Loucy (cell line): ENCODE results near the gene SP1.

ENCODE experiments used
- CTCF ChIP-seq: fragments of 200-600 bp; sonication (generic); conservative IDR thresholded peaks from 2 replicates; pipeline ENCODE4 v1.5.1; 2014; ENCODE audit warnings: mild to moderate bottlenecking, antibody characterized with exemption, low read length
- EZH2phosphoT487 ChIP-seq: fragments of 200-600 bp; IDR thresholded peaks from 2 replicates; pipeline ENCODE4 v1.6.1; 2018; ENCODE audit warnings: antibody characterized with exemption, mild to moderate bottlenecking, moderate library complexity, borderline replicate concordance

- TF ChIP-seq CTCF (no peak), EZH2phosphoT487 (no peak)
Measured at GRCh38 chr12:53431187-53431586, 51.2 kb downstream of the SP1 start.
